Right cardiac atrium (tissue), 5 donors: Measurements from ENCODE around the gene VSIG10L2. TPM values are rescaled to one million over a fixed set of nuclear protein-coding genes. Genes with fewer than 3 reads are reported as not detected.

Experiments
- ATAC-seq, 2 donors: fragments of 200-7000 bp; cut with Tn5 transposase; one replicate each; pipeline versions ENCODE4 v1.8.0 to v1.9.1; 2020; ENCODE audit warnings: moderate library complexity in 2 of 2, mild to moderate bottlenecking in 1 of 2
- DNase-seq, 3 donors: peaks; one replicate each; pipeline ENCODE4 v3.0.0-alpha.2; 2020
- H3K27ac ChIP-seq: one replicate; pipeline ENCODE4 v1.5.1; 2013; ENCODE audit warnings: mild to moderate bottlenecking, low read length, control low read depth, moderate library complexity
- H3K27me3 ChIP-seq: one replicate; pipeline ENCODE4 v1.6.1; 2013; ENCODE audit not compliant: control insufficient read depth, insufficient read depth
- H3K4me1 ChIP-seq: one replicate; pipeline ENCODE4 v1.6.1; 2013; ENCODE audit warnings: low read length; ENCODE audit not compliant: control insufficient read depth, insufficient read depth
- H3K4me3 ChIP-seq: one replicate; pipeline ENCODE4 v1.5.1; 2013; ENCODE audit warnings: low read length, control low read depth
- H3K9me3 ChIP-seq: one replicate; pipeline ENCODE4 v1.6.1; 2013; ENCODE audit warnings: low read length; ENCODE audit not compliant: control insufficient read depth
- WGBS: extraction: QIAGEN DNeasy Blood & Tissue Kit; methylation state at CpG from one replicate; pipeline ENCODE4 v1.1.7; 2013; 5-methylcytosine and 5-hydroxymethylcytosine counted together
- intact Hi-C, 4 donors: fragments of 100-400 bp; cut with DNase I; formaldehyde crosslinking; loops; one replicate each; pipeline versions ENCODE4 v1.11.0 to v1.14.0; 2022 to 2023
- polyA plus RNA-seq: library from polyadenylated mRNA; stranded (reverse); fragments of 200-250 nt; gene quantifications from one replicate; pipeline ENCODE4 v1.2.3, GENCODE V29; 2013
- total RNA-seq, 4 donors: library from RNA; stranded (reverse); fragmentation: NEBNext Ultra II Directional; extraction: Animal tissue kit (Norgen Biotek cat#: 25700); gene quantifications; one replicate each; pipeline ENCODE4 v1.2.1, GENCODE V29; 2021
- donor health status: healthy with polysubstance abuse.
- donor health status: DM: no; HTN: yes; CAD: no.
- donor health status: DM: no; HTN: no; CAD: no.
- donor health status: DM: no; HTN: yes; CAD: no; lungs with severe emphysema.
- donor health status: DM: yes; HTN: yes; CAD: no.

Gene VSIG10L2
- total and polyA plus RNA-seq, 5 donors = 0.29 to 0.50 TPM; not detected in 3

- Histone ChIP-seq H3K4me3 (no peak overlapping the region), H3K9me3 (no peaks in the 10 kb centered on the region), H3K4me1 (no peaks in the 10 kb centered on the region), H3K27ac (no peak overlapping the region), H3K27me3 (no peaks in the 10 kb centered on the region)
- intact Hi-C loops = loop anchor here in 2 of 4 donors (10.0 kb wide), 2 partner anchors 94 to 244 kb away; no protein-coding TSS in a partner anchor
- DNase-seq = no peak
- 79% methylated on average over 4 of the region's 4 CpGs for WGBS
- no peak for ATAC-seq
Observed at GRCh38 chr11:125941267-125941618, 4.6 kb upstream of the VSIG10L2 start.

GRCh38 chr11:125941619-125942611, 3.9 kb upstream of the VSIG10L2 start:
- Histone ChIP-seq H3K27ac (no peak overlapping the region), H3K27me3 (no peaks in the 10 kb centered on the region), H3K4me1 (no peaks in the 10 kb centered on the region), H3K9me3 (no peaks in the 10 kb centered on the region), H3K4me3 (no peak overlapping the region)
- ATAC-seq (peak; percentile 70 to 72), DNase-seq (peak; percentile 52 to 85 (median 78))
- 30% methylated on average over 20 of the region's 20 CpGs for whole genome bisulfite sequencing
- intact Hi-C loops = loop anchor here in 2 of 4 donors (10.0 kb wide), 2 partner anchors 93 to 243 kb away; no protein-coding TSS in a partner anchor

DNA sequence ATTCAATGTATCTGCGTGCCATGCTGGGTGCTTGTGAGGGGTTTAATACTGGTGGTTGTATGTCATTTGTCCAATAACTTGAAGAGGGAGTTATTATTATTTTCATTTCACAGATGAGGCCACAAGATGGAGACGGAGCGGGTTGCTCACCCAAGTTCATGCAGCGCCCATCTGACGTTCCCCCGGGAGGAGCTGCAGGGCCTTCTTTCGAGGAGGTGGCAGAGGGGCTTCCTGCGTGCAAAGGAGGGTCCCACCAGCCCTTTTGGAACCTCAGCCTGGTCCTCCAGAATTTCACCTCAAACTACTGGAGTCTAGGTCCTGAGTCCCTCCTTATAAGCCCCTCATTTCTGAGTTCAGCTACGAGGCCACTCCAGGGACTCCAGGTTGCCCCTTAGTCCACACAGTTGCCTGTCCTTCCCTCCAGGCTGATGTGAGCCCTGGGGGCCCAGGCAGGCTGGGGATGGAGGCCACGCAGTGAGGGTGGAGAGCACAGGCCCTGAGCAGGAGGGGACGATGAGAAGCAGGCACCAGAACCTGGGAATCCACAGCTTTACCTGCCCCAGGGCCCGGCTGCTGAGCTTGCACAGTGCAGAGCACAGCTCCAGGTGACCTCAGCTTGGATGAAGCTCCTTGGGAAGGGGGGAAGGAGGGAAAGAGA, 2.9 kb upstream of the VSIG10L2 start:
- Histone ChIP-seq H3K27me3 (no peaks in the 10 kb centered on the region), H3K4me3 (no peak overlapping the region), H3K27ac (no peak overlapping the region), H3K9me3 (no peaks in the 10 kb centered on the region), H3K4me1 (no peaks in the 10 kb centered on the region)
- no peak for DNase-seq
- ATAC-seq = no peak
- 95% methylated on average over 12 of the region's 12 CpGs for WGBS
- intact Hi-C loops = loop anchor here in 2 of 4 donors (10.0 kb wide), 2 partner anchors 92 to 242 kb away; no protein-coding TSS in a partner anchor

GRCh38 chr11:125943661-125944349, 2.0 kb upstream of the VSIG10L2 start:
- no peak overlapping the region for H3K4me3 ChIP-seq
- no peaks in the 10 kb centered on the region for H3K27me3 ChIP-seq
- WGBS = 98% methylated on average over 9 of the region's 9 CpGs
- ATAC-seq (no peak), DNase-seq (no peak)
- no peaks in the 10 kb centered on the region for H3K9me3 ChIP-seq
- no peak overlapping the region for H3K27ac ChIP-seq
- intact Hi-C loops = loop anchor here in 2 of 4 donors (10.0 kb wide), 2 partner anchors 91 to 241 kb away; no protein-coding TSS in a partner anchor
- no peaks in the 10 kb centered on the region for H3K4me1 ChIP-seq

- WGBS = 87% methylated on average over 13 of the region's 13 CpGs
- ATAC-seq (no peak), DNase-seq (no peak)
- intact Hi-C loops = loop anchor here in 2 of 4 donors (10.0 kb wide), 2 partner anchors 90 to 240 kb away; no protein-coding TSS in a partner anchor
- no peaks in the 10 kb centered on the region for H3K9me3 ChIP-seq
- no peak overlapping the region for H3K27ac ChIP-seq
- H3K4me3 ChIP-seq = no peak overlapping the region
- no peaks in the 10 kb centered on the region for H3K4me1 ChIP-seq
- H3K27me3 ChIP-seq = no peaks in the 10 kb centered on the region
Observed at GRCh38 chr11:125944350-125945010, 1.4 kb upstream of the VSIG10L2 start.

- H3K4me1 ChIP-seq = no peaks in the 10 kb centered on the region
Observed at GRCh38 chr11:125945011-125945796, 640 bp upstream of the VSIG10L2 start.

DNA sequence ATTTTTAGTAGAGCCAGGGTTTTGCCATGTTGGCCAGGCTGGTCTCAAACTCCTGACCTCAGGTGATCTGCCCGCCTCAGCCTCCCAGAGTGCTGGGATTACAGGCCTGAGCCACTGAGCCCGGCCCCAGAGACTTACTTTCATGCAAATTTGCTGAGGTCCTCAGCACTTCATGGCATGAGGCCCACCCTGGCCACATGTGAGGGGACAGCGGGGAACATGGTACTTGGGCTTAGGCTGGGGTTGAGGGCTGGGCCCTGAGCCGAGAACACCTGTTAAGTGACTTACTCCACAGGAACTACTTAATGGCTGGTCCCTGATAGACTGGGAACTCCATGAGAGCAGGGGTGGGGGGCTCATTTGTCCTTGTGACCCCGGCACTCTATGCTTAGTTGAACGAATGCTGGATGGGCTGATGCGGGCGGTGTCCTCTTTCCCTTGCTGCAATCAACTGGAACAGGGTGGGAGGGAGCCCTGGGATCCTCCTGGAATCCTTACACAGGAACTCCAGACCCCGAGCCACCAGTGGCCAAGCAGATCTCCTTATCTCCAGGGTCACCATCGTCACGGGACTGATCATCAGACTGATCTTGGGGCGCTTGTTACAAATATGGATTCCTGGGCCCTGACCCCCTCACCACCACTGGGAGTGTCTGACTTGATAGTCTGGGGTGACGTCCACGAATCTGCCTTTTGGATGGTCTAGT, 1.0 kb downstream of the VSIG10L2 start:
- no peak overlapping the region for H3K4me3 ChIP-seq
- no peaks in the 10 kb centered on the region for H3K9me3 ChIP-seq
- no peaks in the 10 kb centered on the region for H3K27me3 ChIP-seq
- DNase-seq (peak in 1 of 3 donors; percentile 37), ATAC-seq (no peak)
- H3K27ac ChIP-seq = no peak overlapping the region
- 93% methylated on average over 14 of the region's 14 CpGs for WGBS
- intact Hi-C loops = loop anchor here in 2 of 4 donors (10.0 kb wide), 2 partner anchors 88 to 238 kb away; no protein-coding TSS in a partner anchor
- peaks cover 6% of the 10 kb centered on the region for H3K4me1 ChIP-seq

More at GRCh38 chr11:125945011-125945796, 640 bp upstream of the VSIG10L2 start:
- DNase-seq (no peak), ATAC-seq (no peak)
- intact Hi-C loops = loop anchor here in 2 of 4 donors (10.0 kb wide), 2 partner anchors 90 to 240 kb away; no protein-coding TSS in a partner anchor
- no peak overlapping the region for H3K4me3 ChIP-seq
- H3K27ac ChIP-seq = no peak overlapping the region
- H3K9me3 ChIP-seq = no peaks in the 10 kb centered on the region
- H3K27me3 ChIP-seq = no peaks in the 10 kb centered on the region
- 70% methylated on average over 15 of the region's 15 CpGs for WGBS

- intact Hi-C loops = loop anchor here in 2 of 4 donors (10.0 kb wide), 2 partner anchors 87 to 237 kb away; no protein-coding TSS in a partner anchor
- DNase-seq = no peak
- WGBS = 91% methylated on average over 24 of the region's 24 CpGs
Observed at GRCh38 chr11:125947419-125948277, 1.8 kb downstream of the VSIG10L2 start.

More at GRCh38 chr11:125947419-125948277, 1.8 kb downstream of the VSIG10L2 start:
- Histone ChIP-seq H3K4me3 (no peak overlapping the region), H3K9me3 (no peaks in the 10 kb centered on the region), H3K27me3 (no peaks in the 10 kb centered on the region), H3K4me1 (peaks cover 6% of the 10 kb centered on the region), H3K27ac (no peak overlapping the region)
- no peak for ATAC-seq
